Cardiac fibroblast (primary cell): ENCODE measurements around the gene FREM1.

Experiments
- DNase-seq, 2 donors: peaks; one replicate each; pipeline versions ENCODE4 v3.0.0 to v3.0.0-alpha.2; 2010; ENCODE audit warnings: low read depth in 2 of 2
- H3K4me3 ChIP-seq, 2 donors: replicated peaks in 1 of 2; 1 replicate in 1 of 2; 2 replicates in 1 of 2; pipeline ENCODE4 v1.5.1; 2011; ENCODE audit warnings: low read depth in 2 of 2, low read length in 2 of 2, mild to moderate bottlenecking in 2 of 2, moderate library complexity in 1 of 2
- TF ChIP-seq, protein P1 (sequence below): IDR thresholded peaks from one replicate; pipeline ENCODE4 v1.5.1; 2011; ENCODE audit warnings: low read depth, mild to moderate bottlenecking, low read length, inconsistent platforms

FREM1 gene

DNA sequence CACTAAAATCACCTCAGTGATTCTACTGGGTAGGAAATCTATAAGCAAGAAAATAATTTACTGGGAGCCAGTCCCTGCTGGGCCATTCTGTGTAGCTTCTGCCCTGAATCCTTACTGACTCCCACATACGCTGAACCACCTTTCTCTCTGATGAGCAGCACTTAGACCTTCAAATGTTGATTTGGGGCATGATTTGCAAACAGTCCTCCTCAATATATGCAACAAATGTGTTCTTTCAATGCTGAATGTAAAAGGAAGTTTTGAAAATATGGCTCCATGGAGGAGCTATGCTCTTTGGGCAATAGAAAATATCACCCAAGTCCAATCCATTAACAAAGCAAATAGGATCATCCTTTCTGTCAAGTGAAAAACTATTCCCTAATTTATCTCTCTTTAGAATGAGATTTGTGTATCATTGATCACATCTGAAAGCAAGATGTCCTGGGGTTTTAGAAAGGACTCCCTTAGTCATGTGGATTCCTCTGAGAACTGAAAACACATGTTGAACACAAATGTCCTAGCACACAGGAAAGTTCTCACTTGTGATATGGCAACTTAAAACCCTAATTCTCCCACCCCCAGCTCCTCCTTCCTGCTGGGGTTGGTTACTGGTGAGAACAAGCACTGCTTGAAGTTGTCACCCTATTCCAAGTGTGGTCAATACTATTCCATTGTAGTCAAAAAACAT is 178.8 kb downstream of the FREM1 start:
- no peak overlapping the region for H3K4me3 ChIP-seq
- no peak for DNase-seq
- TF ChIP-seq, protein P1, sequence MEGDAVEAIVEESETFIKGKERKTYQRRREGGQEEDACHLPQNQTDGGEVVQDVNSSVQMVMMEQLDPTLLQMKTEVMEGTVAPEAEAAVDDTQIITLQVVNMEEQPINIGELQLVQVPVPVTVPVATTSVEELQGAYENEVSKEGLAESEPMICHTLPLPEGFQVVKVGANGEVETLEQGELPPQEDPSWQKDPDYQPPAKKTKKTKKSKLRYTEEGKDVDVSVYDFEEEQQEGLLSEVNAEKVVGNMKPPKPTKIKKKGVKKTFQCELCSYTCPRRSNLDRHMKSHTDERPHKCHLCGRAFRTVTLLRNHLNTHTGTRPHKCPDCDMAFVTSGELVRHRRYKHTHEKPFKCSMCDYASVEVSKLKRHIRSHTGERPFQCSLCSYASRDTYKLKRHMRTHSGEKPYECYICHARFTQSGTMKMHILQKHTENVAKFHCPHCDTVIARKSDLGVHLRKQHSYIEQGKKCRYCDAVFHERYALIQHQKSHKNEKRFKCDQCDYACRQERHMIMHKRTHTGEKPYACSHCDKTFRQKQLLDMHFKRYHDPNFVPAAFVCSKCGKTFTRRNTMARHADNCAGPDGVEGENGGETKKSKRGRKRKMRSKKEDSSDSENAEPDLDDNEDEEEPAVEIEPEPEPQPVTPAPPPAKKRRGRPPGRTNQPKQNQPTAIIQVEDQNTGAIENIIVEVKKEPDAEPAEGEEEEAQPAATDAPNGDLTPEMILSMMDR = no peak

DNA sequence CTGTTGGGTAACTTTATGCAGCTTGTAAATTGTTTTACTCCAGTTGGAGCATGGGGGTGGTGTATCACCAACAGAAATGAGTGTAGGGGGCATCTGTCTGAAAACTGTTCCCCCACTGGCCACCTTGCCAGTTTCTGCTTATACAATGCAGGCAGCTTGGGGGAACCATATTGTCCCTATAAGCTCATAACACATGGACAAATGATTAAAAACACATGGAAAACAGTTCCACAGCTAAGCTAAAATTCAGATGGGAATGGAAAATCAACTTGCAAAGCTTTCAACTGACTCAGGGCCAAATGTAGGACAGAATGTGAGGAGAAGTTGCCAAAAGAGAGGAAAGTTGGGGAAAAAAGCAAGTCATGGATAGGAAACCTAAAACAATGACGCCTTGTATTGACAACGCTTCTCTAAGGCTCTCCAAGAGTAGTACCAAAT is 179.7 kb downstream of the FREM1 start:
- TF ChIP-seq, protein P1 = no peak
- DNase-seq = no peak

DNA sequence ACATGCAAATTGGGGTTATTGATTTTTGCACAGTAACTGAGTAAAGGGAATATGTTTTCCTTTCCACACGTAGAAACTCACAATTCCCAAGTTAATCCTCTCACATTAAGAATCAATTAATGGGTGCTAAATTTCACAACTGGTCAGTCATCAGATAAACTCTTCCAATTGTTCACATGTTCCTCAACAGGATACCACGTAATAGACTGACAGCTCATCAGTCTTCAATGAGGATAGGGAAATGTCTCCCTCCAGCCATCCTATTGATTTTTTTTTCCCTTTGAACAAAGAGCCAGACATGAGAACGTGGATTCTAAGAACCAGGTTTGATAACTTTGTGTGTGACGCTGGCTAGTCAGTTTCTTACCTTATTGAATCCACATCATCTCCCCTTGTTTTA is 186.9 kb downstream of the FREM1 start:
- TF ChIP-seq, protein P1 = no peak
- no peak for DNase-seq
- H3K4me3 ChIP-seq = no peak overlapping the region

More for the DNA sequence above, 179.7 kb downstream of the FREM1 start:
- no peak overlapping the region for H3K4me3 ChIP-seq

DNA sequence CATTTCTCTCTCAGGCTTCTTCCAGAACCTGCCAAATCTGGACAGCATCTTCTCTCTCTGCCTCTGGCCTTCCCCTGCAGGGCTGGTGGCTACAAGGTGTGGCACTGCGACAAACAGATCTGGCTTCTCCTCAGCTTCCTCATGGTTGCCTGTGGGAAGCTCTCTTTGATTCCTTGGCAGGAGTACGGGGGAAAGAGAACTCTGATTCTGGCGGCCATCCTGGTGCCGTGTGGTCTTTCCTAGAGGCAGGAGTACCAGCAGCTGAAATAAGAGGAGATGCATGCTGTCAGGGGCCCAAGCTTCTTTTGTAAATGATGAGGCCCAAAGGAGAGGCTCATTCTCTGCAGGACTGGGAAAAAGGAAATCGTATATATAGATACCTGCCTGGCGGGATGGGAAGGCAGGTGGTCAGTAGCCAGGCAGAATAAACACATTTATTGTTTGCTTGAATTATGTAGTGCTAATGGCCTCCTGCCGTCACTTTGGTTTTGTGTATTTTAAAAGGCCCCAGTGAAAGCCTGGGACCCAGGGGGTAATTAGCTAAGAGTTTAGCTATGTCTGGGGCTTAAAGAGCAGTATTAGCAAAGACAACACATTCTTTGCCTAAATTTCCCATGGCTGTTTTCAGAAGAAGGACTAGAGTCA is 187.7 kb downstream of the FREM1 start, which contains the start of gene CER1:
Gene CER1, minus strand, starts transcription at position 343 of the 645 bp plus-strand sequence. Its CDS starts 61 bp downstream, at position 282.
- no peak for DNase-seq
- H3K4me3 ChIP-seq = no peak within 1 kb of the TSS
- TF ChIP-seq, protein P1 = no peak

- no peak overlapping the region for H3K4me3 ChIP-seq
- TF ChIP-seq, protein P1 = no peak
- no peak for DNase-seq
These were observed 190.9 kb downstream of the FREM1 start for GRCh38 chr9:14719231-14719923.

DNA sequence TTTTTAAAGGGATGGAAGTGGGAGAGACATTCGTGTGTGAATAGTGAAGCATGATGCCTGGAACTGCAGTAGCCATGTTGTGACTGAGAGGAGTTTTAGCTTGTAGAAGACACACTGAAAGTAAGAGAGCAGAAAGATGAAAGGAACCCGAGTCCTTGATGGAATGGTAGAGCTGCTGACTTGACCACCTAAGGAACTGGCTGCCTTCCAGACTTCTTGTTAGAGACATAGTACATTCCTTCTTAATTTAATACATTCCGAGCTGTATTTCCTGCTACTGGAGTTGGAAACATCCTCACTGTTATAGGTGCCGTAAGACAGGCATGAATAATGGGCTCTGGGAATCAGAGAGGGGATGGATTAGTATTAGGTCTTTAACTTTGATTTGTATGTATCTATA is 195.1 kb downstream of the FREM1 start:
- no peak for DNase-seq
- TF ChIP-seq, protein P1 = no peak
- H3K4me3 ChIP-seq = no peak overlapping the region
